GM21390 (cell line): ENCODE data around the gene MAPK14.
"Not testable (repeated sequence)": the region's sequence is repeated elsewhere in the genome, so short reads cannot be mapped to it uniquely, and the experiment has no call there.

ENCODE experiments used
- ATAC-seq: cut with Tn5 transposase; IDR thresholded peaks from one replicate; pipeline ENCODE4 v1.9.1; 2021; ENCODE audit not compliant: unreplicated experiment

MAPK14 gene

DNA sequence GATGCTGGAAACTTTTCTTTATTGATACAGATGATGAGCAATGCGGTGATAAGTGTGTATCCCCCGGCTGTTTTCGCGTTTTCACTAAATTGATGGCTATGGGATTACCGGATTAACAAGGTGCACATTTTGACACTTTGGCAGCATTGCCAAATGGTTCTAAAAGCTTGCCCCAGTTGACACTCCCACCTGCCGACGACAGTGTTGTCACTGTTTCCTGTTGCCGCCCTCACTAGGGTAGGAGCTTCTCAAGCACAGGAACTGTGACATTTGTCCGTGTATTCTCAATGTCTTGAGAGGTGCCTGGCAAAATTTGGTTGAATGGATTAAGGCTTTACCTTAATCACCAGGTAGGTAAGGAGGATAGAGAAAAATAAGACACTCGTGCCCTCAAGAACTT, 92.9 kb downstream of the MAPK14 start:
- no peak for ATAC-seq

DNA sequence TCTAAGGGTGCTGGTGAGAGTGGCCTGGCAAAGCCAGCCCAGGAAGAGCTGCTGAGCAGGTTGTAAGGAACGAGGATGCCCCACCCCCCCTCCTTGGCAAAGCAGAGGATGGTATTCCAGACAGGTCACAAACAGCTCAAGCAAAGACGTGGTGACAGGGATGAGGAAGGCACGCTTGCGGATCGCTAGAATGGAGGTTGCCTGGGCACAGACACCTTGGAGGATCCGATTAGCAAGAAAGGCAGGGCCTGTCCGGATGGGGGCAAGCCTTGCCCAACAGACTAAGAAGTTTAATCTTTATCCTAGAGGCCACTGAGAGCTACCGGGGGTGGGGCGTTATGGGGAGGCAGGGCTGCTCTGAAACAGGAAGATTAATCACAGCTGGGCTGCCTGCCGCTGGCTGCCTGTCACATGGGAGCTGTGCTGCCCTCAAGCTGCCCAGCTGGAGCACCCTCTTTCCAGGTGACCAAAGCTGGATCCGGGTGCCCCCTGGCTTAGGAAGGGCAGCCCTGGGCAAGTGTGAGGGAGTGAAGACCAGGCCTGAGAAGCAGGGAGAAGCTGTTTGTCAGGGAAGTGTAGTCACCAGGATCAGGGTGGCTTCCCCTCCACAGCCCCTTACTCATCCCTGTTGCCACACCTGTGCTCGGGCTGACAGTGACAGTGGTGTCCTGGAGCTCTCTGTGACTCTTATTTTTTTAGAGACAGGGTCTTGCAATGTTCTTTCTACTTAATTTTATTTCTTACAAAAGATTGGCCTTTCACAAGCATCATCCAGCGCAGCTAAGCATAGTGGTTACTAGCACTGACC, 93.6 kb downstream of the MAPK14 start:
- ATAC-seq, result no peak

DNA sequence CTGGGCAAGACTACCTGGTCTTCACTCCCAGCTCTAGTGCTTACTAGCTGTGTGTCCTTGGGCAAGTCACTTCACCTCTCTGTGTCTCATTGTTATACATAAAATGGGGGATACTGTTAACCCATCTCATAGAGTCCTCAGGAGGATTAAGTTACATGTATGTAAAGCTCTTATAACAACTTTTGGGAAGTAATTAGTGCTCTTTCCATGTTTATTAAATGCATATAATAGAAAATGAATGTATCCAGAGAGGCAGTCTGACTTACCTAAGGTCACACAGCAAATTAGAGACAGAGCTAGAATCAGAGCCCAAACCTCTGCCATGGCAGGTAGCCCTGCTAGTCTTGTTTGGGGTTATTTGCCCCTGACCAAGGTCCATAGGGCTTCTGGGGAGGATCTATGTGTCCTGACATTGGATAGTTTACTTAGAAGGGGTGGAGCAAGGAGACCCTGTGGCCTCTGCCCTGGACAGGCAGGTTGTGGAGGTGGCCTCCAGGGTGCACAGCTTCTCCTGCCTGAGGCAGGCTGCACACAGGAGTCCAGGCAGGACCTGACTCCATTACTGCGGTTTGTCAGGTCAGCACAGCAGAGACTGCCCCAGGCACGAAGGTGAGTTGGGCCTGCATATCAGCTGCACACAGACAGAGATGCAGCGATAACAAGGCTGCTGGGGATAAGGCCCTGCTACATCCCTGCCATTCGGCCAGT, 94.3 kb downstream of the MAPK14 start:
- no peak for ATAC-seq

DNA sequence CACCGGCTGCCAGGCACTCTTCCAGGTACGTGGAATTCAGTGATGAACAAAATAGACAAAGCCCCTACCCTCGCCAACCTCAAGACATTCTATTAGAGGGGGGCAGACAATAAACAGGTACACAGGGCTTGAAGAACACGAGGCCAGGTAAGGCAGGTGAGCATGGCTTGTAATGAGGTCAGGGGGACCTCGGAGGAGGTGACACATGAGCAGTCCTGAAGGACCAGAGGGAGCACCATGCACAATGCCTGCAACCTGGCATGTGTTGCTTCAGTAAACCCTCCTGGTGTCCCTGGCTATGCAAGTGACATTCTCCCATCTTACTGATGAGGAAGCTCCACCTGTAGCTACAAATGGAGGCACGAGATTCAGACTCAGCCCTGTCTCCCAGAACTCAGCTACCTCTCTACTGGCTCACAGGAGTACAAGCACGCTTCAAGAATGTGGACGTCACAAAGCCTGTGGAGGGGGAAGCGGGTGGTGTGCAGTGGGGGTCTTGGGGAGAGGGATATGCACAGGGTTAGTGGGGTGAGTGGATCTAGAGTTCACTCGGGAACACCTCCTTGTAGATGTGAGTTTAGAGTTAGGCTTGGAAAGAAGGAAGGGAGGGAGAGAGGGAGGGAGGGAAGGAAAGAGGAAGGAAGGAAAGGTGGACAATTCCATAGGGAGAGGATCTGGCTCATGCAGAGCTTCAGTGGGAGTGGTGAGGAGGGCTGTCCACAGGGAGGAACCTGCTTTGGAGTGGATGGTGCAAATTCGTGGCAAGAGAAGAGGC, 95.1 kb downstream of the MAPK14 start:
- ATAC-seq, result no peak

DNA sequence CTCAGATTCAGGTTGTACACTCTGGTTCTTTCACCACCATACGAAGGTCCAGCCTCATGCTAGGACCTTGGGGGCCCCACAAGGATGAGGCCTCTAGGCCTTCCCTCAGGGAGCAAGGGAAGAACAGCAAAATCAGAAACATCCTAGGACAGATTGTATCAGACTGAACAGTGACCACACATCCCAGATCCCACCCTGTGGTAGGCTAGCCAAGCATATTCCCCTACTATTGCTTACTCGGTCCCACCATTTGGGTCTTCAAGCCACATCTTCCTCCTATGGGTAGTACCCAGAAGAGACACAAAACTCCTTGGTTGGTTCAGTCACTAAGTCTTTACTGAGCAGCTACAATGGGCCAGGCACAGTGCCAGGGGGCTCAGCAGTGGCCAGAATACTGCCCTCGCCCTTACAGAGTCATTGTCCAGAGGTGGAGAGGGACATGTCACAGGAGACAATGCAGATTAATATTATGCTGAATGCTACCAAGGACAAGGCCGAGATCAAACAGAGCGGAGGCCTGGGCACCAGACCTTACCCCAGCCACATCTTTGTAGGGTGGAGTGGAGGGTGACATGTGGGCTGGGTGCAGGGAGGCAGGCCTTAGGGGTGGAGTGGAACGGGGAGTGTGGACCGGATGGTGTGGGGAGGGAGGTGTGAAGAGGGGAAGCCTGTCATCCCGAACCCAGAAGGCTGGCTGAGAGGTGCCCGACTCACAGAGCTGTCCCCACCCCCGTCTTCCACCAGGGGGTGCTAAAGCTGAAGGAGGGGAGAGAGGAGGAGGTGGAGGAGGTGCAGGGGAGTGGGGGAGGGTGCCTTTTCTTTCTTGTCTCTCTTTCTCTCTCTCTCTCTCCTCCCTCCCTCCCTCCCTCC, 95.9 kb downstream of the MAPK14 start:
- peak; percentile 52 for ATAC-seq

DNA sequence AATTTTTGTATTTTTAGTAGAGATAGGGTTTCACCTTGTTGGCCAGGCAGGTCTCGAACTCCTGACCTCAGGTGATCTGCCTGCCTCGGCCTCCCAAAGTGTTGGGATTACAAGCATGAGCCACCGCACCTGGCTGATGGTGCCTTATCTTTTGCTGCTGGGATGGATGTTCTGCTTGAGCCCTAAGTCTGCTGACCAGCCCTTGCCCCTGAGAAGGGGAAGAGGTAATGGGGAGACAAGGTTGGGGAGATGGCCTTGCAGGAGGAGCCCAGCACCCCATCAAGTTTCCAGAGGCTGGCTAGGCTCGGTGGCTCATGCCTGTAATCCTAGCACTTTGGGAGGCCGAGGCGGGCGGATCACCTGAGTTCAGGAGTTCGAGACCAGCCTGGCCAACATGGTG, 96.7 kb downstream of the MAPK14 start:
- not testable (repeated sequence) for ATAC-seq

DNA sequence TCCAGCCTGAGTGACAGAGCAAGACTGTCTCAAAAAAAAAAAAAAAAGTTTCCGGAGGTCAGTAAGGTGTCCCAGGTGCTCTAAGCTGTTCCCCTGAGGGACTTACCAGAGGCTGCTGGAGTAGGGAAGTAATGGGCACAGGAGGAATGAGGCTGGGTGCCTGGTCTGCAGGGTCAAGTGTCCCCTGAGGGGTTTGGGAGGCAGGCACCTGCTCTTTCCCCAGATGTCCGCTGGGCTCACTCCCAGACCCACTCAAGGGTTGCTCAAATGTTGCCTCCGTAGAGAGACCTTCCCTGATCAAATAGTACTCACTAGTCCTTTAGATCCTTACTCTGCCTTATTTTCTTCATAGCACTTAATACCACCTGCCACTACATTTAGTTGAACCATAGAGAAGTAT, 97.3 kb downstream of the MAPK14 start:
- no peak for ATAC-seq

DNA sequence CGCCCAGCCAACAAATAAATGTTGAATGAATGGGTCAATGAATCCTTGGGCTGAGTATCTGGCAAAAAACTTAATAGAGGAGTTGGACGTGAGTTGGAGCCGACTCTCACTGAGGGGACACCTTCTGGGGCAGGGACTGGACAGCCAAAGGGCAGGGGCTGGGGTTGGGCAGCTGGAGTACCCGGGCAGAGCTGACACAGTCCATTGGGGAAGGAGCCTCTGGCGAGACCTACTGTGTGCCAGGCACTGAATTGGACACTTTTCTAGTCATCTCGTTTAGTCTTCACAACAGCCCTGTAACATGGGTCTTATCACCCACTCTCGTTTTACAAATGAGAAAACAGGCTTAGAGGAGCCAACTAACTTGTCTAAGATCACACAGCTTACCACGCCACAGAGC, 98.0 kb downstream of the MAPK14 start:
- no peak for ATAC-seq

DNA sequence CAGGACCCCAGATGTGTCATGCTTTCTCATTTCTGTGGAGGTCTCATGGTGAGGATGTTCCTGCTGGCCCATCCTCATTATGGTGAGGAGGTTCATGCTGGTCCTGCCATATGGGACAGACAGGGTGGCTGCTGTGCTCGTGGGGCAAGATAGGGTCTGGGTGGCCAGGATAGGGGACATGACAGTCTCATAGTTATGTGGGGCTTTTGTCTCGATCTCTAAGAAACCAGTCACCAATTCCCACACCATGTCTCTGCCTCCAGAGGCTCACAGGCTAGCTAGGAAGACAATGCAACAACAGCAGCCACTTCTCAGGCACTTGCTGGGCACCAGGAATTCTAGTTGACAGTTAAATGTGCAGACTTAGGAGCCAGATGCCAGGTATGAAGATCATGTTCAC, 98.5 kb downstream of the MAPK14 start:
- no peak for ATAC-seq

DNA sequence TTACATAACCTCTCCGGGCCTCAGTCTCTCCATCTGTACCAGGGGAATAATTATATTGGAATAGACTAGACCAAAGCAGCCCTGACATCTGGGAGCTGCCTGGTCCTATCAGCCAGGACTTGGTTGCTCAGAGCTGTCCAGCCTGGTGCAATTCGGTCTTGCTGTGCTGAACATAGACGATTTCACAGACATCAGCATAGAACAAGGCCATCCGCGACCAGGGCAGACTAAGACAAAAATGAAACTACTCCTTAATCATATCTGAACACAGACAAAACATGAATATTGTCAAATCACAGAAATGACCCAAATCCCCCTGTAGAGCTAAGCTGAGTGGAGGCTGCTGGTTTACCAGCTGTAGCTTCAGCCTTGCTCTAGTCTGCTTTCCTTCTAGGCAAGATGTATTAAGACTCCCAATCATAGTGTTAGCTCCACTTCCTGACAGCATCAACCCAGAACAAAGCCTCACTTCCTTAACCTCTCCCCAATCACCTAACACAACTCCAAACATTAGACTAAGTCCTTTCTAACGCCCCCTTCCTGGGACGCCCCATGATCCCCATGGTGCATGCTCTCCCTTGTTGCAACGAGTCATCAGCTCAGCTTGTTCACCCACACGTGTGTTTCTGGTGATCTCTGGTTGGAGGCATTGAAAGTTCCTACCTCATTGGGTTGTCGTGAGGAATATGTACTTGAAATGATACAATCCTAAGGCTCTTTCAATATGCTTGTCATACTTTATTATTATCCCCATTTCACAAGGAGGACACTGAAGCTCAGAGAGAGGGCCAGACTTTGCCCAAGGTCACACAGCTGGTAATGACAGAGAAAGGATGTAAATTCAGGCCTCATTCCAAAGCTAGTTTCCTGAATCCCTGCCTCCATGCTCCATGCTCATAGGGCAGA, 99.2 kb downstream of the MAPK14 start:
- no peak for ATAC-seq

DNA sequence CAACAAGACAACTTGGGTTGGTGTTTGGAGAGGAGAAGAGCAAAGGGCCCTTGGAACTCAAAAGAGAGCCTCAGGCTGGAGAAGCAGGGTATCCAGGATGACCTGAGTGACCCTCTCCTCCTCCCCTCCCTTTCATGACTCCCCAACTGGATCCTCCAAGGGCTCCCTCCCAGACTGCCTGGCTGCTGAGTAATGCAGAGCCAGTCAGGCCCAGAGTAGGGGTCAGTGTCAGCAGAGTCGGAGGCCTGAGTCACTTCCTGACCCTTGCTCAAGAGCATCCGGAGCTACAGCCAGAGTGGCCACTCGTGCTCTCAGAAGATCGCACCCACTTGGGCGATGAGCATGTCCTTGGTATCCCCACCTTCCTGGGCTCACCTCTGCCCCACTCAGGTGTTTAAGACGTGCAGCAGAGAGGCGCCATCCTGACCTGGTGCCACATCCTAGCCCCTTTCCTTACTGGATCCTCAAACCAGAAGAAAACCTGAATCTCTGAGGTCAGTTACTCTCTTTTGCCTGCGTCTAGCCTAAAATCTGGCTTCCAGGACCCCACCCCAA, 99.9 kb downstream of the MAPK14 start:
- no peak for ATAC-seq

DNA sequence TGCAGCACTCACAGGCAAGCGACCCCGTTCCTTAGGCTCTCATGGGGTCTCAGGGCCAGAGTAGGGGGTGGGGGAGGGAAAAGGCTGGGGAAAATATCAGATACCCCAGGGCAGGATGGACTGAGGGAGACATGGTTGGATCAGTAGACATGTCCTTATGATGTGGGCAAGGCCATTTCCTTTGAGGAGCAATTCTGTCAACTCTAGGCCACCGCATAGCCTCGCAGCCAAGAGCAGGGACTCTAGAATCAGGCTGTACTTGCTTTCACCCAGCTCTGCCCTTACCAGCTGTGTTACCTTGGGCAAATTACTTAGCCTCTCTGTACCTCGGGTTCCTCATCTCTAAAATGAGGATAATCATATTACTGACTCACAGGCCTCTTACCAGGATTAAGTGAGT, 100.5 kb downstream of the MAPK14 start:
- ATAC-seq, result no peak

DNA sequence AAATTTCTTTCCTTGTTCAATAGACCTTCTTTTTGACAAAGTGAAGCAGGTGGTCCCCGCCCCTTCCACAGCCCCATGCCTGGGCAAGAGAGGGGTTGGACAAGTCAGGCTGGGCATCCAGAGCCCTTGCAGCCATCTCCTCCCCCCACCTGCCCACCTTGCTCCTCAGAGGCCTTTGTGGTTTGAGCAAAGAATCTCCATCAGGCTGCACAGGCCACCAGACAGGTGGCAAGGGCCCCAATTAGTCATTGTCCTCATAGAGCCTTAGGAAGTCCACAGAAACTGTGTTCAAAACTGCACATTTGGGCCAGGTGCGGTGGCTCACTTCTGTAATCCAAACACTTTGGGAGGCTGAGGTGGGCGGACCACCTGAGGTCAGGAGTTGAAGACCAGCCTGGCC, 101.2 kb downstream of the MAPK14 start:
- no peak for ATAC-seq

DNA sequence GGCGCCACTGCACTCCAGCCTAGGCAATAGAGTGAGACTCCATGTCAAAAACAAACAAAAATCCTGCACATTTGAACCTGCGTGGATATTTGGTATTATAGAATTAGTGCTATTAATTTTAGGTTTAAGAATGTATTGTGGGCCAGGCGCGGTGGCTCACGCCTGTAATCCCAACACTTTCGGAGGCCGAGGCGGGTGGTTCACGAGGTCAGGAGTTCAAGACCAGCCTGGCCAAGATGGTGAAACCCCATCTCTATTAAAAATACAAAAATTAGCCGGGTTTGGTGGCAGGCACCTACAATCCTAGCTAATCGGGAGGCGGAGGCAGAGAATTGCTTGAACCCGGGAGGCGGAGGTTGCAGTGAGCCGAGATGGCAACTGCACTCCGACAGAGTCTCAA, 101.7 kb downstream of the MAPK14 start:
- not testable (repeated sequence) for ATAC-seq

DNA sequence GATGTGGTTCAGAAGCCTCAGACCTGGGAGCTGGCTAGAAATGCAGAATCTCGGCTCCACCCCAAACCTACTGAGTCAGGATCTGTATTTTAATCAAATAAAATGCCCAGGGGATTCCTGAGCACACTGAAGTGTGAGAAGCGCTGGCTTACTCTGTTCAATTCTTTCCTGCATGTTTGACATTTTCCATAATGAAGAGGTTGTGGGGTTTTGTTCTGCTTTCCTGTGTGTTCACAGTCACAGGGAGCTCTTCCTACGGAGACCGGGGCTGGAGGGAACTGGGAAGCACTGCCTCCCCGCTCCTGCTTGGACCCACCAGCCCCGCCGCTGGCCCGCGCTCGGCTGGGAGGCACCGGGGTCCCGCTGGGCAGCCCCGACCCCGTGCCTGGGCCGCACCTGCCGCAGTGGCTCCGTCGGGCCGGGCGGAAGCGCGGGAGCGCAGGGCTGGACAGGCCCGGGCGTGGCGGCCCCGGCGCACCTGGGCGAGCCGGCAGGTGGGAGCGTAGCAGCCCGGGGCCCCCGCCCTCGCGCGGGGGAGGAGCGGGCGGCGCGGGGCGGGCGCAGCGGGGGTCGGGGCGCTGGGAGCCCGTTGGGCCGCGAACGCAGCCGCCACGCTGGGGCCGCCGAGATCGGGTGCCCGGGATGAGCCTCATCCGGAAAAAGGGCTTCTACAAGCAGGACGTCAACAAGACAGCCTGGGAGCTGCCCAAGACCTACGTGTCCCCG, 102.5 kb downstream of the MAPK14 start, which contains the start of gene MAPK13:
MAPK13 (plus strand) TSS at position 573 of the 726 bp plus-strand sequence; CDS start at position 643, 70 bp downstream.
- ATAC-seq, result no peak

DNA sequence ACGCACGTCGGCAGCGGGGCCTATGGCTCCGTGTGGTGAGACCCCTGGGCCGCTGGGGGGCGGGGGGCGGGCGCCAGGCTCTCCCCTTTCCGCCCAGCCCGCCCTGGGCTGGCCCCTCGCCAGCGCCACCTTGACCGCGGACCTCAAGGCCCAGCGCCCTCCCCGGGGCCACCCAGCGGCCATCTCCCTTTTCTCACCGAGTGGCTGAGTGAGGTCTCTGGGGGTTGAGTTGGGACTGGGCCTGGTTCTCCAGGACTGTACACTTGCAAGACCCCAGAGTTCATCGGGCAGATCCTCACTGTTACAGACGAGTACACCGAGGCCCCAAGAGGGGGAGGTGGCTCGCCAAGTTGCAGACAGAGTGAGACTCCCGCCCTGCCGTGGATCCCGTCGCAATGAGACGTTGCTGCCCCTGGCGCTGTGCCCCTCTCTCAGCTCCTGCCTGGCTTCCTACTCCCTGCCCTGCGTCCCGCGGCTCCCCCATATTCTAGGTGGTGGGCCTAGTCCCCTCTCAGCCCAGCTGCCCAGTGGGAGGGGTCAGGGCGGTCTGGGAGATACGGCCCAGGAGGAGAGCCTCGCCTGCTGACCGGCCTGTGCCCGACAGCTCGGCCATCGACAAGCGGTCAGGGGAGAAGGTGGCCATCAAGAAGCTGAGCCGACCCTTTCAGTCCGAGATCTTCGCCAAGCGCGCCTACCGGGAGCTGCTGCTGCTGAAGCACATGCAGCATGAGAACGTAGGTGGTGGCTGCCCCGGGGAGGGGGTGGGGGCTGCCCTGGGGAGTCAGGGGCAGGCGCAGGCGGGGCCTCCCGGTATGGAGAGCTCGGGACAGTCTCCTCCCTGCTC, 103.3 kb downstream of the MAPK14 start:
- peak; percentile 16 for ATAC-seq

DNA sequence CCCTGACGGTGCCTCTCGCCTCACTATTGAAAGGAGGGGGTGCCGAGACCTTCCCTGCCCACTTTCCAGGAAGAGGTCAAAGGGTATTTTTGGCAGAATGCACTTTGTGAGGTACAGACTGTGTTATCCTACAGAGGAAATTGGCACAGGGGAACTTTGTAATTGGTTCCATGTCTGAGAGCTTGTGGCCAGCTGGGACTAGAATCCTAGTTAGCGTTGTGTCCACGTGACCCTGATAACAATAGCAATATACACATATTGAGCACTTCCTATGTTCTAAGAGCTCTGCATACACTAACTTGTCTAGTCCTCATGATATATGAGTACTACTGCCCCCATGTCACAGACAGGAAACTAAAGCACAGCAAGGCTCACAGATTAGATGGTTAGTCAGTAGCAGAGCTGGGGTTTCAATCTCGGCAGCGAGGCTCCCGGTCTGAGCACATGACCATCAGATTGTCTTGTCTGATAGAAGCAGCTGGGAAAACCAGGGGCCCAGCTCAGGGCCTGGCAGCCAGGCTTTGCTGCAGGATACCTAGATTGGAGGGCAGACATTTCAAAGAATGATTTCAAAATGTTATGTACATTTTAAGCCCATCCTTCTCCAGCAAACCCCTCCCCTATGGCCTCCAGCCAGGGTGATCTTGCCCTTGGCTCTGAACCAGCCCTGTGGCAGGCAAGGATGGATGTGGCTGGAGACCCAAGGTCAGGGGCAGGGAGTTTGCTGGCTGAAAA, 104.1 kb downstream of the MAPK14 start:
- ATAC-seq, result peak; percentile 85
